Calu3 (cell line): ENCODE measurements around the gene CPTP. TPM values are rescaled to one million over a fixed set of nuclear protein-coding genes. Genes with fewer than 3 reads are reported as not detected.

Experiments
- BruUV-seq: library from RNA; stranded (reverse); fragments of 400-500 nt; replicated peaks from 2 replicates; lab custom pipeline; 2021; lab: Mats Ljungman, UMichigan
- CTCF ChIA-PET: fragments of 300-600 bp; sonication (Branson Sonifier 250); formaldehyde crosslinking; loops from one replicate; lab custom pipeline; 2022; ENCODE audit warnings: antibody characterized with exemption; lab: Charles Lee
- DNase-seq: peaks from one replicate; pipeline ENCODE4 v3.0.0; 2022
- H3K27ac Mint-ChIP-seq: one replicate; pipeline ENCODE4 v1.8.0; 2022; ENCODE audit warnings: mixed read lengths; ENCODE audit not compliant: unreplicated experiment
- H3K27me3 Mint-ChIP-seq: one replicate; pipeline ENCODE4 v1.8.0; 2022; ENCODE audit warnings: mixed read lengths; ENCODE audit not compliant: unreplicated experiment
- H3K36me3 Mint-ChIP-seq: one replicate; pipeline ENCODE4 v1.8.0; 2022; ENCODE audit warnings: mild to moderate bottlenecking, moderate library complexity, mixed read lengths; ENCODE audit not compliant: insufficient read depth, unreplicated experiment
- H3K4me1 Mint-ChIP-seq: one replicate; pipeline ENCODE4 v1.8.0; 2022; ENCODE audit warnings: mild to moderate bottlenecking, low read depth, mixed read lengths; ENCODE audit not compliant: unreplicated experiment
- H3K4me3 Mint-ChIP-seq: one replicate; pipeline ENCODE4 v1.8.0; 2022; ENCODE audit warnings: mild to moderate bottlenecking, low read depth, moderate library complexity, mixed read lengths; ENCODE audit not compliant: unreplicated experiment
- H3K9me3 Mint-ChIP-seq: one replicate; pipeline ENCODE4 v1.8.0; 2022; ENCODE audit warnings: low read depth, mixed read lengths; ENCODE audit not compliant: unreplicated experiment
- intact Hi-C: fragments of 100-400 bp; cut with micrococcal nuclease; formaldehyde crosslinking; loops from one replicate; pipeline ENCODE4 v1.10.0; 2022; ENCODE audit not compliant: unreplicated experiment
- total RNA-seq: library from RNA; stranded (reverse); gene quantifications from 2 replicates; pipeline ENCODE4 v1.2.3, GENCODE V29; 2022
- TF ChIP-seq, protein P1 (sequence below): fragments of 200-600 bp; IDR thresholded peaks from one replicate; pipeline ENCODE4 v1.8.0; 2022; ENCODE audit warnings: antibody characterized with exemption; ENCODE audit not compliant: unreplicated experiment

Gene CPTP
- total RNA-seq, 1 experiment from 2014 or later: 20.1 TPM

DNA sequence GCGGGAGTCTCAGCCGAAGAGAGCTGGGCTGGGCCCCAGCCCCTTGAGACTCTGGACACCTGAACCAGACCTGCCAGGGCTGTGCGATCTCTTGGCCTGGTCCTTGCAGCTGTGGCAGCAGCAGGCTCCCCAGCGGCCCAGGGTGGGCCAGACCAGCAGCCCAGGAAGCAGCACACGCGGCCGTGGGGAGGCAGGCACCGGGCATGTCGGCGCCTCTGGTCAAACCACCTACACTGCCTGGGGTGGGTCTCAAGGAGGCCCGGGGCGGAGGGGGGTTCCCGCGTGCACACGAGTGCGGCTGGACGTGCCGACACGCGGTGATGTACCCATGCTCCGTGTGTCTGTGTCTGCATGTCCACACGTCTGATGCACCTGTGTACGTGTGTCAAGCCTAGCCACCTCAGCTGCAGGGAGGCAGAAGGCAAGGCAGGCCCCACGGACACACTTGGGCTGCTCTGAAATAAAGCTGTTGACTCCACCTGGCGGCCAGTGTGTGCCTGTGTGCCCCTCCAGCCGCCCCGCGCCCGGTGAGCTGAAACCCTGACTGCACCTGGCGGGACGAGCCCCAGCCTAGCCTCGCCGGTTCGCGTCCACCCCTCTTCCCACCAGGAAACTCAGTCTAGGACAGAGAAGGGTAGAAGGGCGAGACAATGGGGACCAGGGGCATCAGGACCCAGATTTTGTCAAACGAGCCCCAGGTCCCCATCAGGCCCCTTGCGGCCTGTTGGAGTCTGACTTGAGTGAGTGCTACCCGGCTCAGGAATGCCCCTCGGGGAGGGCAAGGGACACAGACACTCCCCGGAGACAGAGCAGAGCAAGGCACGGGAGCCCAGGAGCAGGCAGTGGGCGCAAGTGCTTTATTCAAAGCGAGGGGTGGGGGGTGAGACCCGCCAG lies 32.8 kb upstream of the CPTP start:
- Mint-ChIP-seq H3K9me3 (no peaks in the 10 kb centered on the region), H3K4me1 (no peaks in the 10 kb centered on the region), H3K4me3 (no peak overlapping the region), H3K27ac (no peak overlapping the region), H3K36me3 (peaks cover 22% of the 10 kb centered on the region), H3K27me3 (no peaks in the 10 kb centered on the region)
- DNase-seq: peak; percentile 82
- CTCF ChIA-PET: interaction anchor here (0.6 to 2.8 kb wide), 9 partner anchors 8 to 232 kb away, joined by 3 to 17 read pairs (median 4); no protein-coding TSS in a partner anchor
- intact Hi-C loops: no loop called here
- no TSS peak for BruUV-seq
- TF ChIP-seq, protein P1, sequence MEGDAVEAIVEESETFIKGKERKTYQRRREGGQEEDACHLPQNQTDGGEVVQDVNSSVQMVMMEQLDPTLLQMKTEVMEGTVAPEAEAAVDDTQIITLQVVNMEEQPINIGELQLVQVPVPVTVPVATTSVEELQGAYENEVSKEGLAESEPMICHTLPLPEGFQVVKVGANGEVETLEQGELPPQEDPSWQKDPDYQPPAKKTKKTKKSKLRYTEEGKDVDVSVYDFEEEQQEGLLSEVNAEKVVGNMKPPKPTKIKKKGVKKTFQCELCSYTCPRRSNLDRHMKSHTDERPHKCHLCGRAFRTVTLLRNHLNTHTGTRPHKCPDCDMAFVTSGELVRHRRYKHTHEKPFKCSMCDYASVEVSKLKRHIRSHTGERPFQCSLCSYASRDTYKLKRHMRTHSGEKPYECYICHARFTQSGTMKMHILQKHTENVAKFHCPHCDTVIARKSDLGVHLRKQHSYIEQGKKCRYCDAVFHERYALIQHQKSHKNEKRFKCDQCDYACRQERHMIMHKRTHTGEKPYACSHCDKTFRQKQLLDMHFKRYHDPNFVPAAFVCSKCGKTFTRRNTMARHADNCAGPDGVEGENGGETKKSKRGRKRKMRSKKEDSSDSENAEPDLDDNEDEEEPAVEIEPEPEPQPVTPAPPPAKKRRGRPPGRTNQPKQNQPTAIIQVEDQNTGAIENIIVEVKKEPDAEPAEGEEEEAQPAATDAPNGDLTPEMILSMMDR: no peak

DNA sequence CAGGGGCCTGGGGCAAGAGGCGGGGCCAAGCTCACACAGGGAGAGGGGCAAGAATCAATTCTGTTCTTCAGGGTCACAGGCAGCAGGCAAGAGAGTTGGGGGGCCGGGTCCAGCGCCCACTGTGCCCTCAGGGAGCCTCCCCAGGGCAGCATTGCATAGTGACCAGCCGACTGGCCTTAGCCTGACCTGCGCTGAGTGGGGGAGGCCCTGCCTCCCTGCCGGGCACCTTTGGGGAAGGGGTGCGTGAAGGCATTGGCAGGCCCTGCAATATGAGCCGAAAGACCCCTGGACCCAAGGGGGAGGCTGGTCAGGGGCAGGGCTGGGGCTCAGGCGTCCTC lies 32.2 kb upstream of the CPTP start:
- Mint-ChIP-seq H3K9me3 (no peaks in the 10 kb centered on the region), H3K4me1 (no peaks in the 10 kb centered on the region), H3K27ac (no peak overlapping the region), H3K4me3 (no peak overlapping the region), H3K36me3 (peaks cover 22% of the 10 kb centered on the region), H3K27me3 (no peaks in the 10 kb centered on the region)
- intact Hi-C loops: no loop called here
- no peak for DNase-seq
- TF ChIP-seq, protein P1: no peak
- no TSS peak for BruUV-seq
- CTCF ChIA-PET: interaction anchor here (0.6 to 2.8 kb wide), 8 partner anchors 8 to 233 kb away, joined by 3 to 17 read pairs (median 4); no protein-coding TSS in a partner anchor

DNA sequence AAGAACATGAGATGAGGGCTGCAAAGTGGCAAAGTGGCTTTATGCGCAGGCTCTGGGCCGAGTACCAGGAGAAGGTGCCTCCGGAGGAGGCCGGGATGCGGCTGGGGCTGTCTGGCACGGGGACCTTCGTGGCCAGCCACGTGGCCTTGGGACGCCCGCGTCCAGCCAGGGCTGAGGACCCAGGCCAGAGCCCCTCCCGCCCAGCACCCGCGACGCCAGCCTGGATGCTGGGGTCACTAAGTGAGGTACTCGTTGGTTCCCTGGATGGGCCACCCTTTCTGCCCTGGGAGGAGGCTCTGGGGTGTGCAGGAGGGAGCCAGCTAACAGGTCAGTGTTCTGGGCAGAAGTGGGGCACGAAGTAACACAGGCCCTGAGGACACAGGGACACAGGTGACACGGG lies 31.8 kb upstream of the CPTP start:
- no peak overlapping the region for H3K27ac Mint-ChIP-seq
- H3K4me3 Mint-ChIP-seq: no peak overlapping the region
- intact Hi-C loops: no loop called here
- TF ChIP-seq, protein P1: no peak
- peaks cover 22% of the 10 kb centered on the region for H3K36me3 Mint-ChIP-seq
- H3K27me3 Mint-ChIP-seq: no peaks in the 10 kb centered on the region
- CTCF ChIA-PET: no interaction called here
- H3K4me1 Mint-ChIP-seq: no peaks in the 10 kb centered on the region
- BruUV-seq: no TSS peak
- no peak for DNase-seq
- H3K9me3 Mint-ChIP-seq: no peaks in the 10 kb centered on the region

DNA sequence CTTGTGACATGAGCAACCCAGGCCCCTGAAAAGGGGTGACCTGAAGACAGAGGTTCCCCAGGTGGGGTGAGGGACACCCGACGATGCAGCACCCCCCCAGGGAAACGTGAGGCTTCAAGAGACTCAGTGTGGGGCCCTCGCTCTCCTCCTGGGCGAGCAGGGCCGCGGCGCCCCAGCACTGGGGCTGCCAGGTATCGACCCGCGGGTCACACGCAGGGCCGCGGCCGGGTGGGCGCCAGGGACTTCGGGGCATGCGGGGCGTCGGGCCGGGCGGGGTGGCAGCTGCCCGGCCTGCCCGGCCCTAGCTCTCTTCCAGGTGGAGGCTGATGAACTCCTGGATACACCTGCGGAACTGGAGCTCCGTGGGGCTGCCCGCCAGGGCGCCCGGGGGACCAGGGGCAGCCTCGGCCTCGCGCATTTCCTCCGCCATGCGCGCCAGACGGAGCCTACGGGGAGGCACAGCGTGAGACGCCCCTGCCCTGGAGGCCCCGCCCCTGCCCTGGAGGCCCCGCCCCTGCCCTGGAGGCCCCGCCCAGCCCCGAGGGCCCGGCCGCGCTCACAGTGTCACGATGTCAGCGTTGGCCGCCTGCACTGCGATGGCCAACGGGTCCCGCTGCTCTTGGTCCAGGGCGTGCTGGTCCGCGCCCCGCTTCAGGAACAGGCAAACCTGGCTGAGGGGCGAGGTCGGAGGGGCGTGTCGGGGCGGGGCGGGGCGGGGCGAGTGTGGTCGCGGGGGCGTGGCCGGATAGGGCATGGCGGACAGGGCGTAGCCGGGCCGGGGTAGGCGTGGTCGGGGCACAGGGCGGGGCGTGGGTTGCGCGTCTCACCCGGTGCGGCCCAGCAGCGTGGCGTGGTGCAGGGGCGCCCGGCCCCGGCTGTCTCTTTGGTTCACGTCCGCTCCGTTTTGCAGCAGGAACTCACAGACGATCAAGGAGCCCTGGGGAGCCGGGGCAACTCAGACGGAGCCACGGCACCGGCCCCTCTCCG lies 31.0 kb upstream of the CPTP start:
- peaks cover 22% of the 10 kb centered on the region for H3K36me3 Mint-ChIP-seq
- no TSS peak for BruUV-seq

More for the DNA sequence above, 31.0 kb upstream of the CPTP start:
- Mint-ChIP-seq H3K4me3 (no peak overlapping the region), H3K27me3 (no peaks in the 10 kb centered on the region), H3K27ac (no peak overlapping the region), H3K9me3 (no peaks in the 10 kb centered on the region), H3K4me1 (no peaks in the 10 kb centered on the region)
- DNase-seq: no peak
- TF ChIP-seq, protein P1: no peak
- intact Hi-C loops: no loop called here
- CTCF ChIA-PET: no interaction called here
